NCI-H82 treated with DMSO at 0.1 percent for 48 hours (cell line): ENCODE data around the gene STXBP3.

ENCODE experiments used
- DNase-seq: peaks from one replicate; lab custom pipeline; 2025; ENCODE audit not compliant: unreplicated experiment; lab: John Stamatoyannopoulos, UW

The STXBP3 gene

DNA sequence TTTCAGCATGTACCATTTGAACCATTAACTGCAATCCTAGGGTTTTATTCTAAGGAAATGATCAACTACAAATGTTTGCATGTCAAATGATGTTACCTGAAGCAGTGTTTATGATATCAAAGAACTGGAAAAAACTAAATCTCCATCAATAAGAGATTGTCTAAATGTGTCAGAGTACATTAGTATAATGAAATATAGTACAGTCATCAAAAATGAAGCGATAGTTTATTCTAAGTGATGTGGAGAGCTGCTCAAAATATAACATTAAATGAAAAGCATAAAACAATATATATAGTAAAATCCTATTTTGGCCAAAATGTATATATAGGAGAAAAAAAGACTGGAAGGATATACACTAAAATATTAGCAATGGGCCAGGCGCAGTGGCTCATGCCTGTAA, 86.5 kb downstream of the STXBP3 start:
- DNase-seq = no peak

DNA sequence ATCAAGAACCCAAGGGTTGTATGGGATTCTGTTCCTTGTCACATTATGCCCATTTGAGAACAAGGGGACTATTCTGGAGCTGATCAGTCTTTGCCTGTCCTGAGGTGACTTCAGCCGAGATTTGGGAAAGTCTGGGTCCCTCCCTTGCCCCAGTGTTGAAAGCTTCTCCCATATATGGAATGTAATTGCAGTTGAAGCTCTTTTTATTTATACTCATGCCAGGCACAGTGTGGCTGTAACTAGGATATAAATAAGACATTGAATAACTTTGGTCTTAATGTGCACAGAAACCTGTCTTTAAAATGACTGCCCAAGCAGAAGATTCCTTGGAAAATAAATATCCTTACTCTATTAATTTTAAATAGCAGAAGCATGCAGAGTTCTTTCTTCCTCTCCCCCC, 95.2 kb downstream of the STXBP3 start:
- no peak for DNase-seq

DNA sequence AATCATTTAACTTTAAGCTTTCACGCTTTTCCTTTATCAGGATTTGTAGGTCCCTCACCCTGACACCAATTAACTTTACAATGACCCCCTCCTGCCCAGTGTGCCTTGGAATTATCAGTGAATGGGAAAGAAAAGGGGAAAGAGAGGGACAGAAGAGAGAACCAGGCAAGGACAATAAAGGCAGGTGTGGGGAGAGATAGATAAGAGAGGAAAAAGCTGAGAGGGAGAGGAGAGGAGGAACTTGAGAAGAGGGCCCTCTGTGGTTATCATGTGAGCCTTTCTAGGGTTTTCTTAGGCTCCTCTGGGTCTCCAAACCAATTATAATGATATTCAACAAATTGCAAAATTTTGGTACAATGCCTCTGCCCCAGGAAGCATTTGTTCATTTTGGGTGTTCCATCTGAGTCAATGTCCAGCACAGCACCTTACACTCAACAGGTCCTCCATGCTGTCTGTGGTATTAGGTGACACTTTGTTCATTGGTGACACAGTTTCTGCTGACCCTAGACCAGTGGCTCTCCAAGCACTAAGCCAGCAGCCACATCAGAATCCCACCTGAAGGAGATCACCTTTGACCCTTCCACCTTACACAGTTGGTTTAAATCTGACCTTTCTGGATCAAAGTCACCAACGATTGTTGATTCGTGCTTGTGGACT, 96.2 kb downstream of the STXBP3 start:
- no peak for DNase-seq

DNA sequence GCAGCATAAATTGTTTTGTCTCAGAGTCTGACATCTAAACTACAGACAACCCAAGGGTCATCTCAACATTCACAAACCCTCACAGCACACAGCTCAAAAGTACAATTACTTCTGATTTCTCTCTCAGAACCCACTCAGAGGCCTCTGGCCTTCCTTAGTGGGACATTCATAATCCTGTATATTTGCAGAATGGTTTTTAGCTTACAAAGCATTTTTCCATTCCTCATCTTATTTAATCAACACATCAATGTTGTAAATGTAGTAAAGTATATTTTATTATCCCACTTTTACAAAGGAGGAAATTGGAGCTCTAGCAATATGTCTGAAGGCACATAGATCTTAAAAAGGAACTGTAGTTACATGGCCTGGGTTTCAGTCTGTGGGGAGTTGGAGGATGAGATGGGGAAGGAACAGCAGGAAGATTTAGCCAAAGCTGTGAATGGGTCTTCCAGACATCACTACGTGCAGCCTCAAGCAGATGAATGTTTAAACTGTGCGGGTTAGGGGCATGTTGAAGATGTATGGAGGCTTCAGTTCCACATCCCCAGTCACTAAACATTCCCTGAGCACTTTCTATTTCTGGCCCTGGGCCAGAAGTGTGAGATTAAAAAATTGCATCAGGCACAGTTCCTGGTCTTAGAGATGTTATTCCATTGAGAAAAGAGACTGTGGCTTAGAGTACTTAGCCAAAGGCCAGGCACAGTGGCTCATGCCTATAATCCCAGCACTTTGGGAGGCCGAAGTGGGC, 97.1 kb downstream of the STXBP3 start:
- DNase-seq = peak; percentile 68

DNA sequence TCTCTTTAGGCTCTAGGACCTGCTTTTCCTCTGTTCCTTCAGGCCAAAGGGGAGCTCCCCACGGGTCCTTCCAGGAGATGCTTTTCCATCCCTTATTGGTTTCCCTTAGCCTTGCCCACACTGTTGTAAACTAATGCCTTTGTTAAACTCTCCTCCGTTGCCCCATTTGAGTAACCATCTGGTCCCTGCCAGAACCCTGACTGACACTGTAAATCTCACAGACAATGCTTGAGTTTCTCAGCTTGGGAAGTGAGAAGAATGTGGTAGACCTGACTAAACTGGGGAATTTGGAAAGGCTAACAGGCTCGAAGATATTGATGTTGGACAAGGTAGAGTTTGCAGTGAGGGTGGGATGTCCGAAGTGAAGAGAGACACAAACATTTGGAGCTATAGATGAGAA, 99.0 kb downstream of the STXBP3 start:
- peak; percentile 19 for DNase-seq

DNA sequence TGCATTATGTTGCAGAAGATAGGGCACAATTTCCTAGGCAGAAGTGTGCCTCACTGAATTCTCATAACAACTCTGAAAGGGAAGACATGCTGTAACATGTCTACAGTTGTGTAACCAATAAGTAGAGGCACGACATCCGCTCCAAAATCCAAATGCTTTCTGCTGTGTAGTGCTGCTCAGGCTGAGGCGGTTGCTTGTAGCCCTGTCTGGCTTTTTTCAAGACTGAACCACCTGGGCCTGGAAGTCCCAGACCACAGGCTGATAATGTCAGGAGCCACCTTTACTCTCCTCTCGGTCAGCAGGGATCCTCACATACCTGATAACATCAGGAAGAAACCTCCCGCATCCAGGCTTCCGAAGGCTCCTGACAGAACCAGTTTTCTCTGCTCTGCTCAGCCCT, 99.5 kb downstream of the STXBP3 start:
- no peak for DNase-seq

DNA sequence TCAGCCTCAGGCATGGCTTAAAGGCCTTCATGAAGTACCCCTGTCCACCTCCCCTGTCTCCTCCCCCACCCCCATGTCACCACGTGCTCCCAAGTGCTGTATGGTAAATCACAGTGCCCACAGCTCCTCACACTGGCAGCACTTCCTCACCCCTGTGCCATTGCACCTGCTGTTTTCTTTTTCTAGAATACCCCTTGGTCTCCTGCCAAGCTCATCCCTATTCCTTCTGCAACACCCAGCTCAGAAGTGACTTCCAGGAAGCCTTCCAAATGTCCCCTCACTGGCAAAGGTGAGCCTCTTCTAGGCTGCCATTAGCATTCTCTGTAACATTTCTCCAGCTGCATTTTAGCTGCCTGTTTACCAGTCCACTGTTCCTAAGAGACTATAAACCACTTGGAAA, 101.0 kb downstream of the STXBP3 start:
- no peak for DNase-seq

DNA sequence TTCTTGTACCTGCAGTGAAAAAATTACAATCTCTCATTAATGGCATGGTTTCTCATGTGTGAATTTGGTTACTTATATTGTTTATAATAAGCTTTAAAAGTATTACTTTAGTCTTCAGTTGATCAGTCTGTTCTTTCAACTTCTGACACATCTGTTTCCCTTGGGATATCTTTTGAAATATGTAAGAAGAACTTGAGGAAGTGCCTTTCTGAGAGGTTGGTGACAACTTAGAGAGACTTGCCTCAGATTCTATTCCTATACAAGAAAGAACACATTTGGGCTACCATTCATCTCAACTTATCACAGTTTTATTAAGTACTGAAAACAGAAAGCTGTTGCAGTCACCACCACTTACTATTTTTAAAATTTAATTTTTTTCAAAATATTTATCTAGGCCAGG, 102.3 kb downstream of the STXBP3 start:
- no peak for DNase-seq

DNA sequence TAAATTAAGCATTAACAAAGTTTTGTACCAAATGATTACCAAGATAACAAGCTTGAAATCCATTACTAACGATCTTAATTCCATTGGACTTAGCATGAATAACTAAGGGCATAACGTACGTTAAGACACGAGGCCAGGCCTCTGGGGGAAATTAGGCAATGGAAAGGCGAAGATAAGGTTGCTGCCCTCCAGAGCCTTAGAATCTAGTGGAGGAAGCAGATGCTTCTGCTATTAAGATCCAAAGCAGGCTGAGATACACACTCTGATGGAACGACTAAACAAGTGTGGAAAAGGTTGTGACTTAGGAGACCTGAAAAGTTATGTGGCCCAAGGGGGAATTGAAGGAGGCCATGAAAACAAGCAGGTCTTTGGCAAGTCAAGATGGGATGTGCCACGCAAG, 104.5 kb downstream of the STXBP3 start:
- no peak for DNase-seq

DNA sequence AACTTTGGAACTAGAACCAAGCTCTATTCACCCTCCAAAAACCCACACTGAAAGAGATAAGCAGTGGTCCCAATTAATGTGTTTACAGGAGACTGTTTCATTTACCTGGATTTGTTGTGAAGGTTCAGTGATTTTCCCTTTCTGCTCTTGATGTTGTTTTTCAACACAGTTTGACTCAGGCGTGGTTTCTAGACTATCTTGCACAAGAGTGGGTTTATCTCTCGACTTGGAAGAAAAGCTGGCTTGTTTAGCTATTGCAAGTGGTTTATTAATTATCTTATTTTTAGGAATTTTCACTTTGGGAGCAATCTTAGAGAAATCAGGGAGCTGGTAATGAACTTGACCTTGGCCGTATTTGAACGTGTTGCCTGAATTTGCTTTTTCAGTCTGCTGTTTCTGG, 105.1 kb downstream of the STXBP3 start:
- no peak for DNase-seq

DNA sequence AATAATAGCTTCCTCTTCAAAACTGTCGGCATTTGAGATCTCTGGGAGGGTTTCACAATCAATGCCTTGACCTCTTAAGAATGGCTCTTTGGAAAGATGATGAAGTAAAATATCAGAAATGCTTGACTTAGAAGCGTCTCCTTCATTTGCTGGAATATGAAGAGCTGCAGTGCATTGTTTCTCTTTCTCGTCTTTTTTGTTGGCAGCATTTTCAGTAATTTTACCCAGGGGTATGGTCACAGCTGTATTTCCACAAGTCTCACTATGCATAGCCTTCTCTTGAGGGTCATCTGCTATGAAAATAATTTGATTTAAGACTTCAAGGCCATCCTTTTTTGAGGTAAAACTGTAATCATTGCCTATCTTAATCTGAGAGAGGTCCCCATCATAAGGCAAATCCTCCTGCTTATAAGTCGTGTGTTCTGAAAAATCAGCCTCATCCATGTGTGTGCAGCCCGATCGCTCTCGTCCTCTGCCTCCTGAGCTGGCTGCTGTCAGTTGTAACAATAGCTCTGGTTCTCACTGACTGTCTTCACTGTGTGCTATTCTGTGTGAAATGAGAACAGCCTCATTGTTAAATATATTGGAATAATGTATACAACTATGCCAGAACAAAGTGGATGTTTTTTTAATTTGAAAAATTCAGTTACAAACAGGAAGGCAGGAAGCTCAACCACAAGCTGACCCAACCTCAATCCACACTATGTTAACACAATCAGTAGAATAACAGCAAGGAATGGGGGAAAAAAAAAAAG, 105.9 kb downstream of the STXBP3 start:
- no peak for DNase-seq

DNA sequence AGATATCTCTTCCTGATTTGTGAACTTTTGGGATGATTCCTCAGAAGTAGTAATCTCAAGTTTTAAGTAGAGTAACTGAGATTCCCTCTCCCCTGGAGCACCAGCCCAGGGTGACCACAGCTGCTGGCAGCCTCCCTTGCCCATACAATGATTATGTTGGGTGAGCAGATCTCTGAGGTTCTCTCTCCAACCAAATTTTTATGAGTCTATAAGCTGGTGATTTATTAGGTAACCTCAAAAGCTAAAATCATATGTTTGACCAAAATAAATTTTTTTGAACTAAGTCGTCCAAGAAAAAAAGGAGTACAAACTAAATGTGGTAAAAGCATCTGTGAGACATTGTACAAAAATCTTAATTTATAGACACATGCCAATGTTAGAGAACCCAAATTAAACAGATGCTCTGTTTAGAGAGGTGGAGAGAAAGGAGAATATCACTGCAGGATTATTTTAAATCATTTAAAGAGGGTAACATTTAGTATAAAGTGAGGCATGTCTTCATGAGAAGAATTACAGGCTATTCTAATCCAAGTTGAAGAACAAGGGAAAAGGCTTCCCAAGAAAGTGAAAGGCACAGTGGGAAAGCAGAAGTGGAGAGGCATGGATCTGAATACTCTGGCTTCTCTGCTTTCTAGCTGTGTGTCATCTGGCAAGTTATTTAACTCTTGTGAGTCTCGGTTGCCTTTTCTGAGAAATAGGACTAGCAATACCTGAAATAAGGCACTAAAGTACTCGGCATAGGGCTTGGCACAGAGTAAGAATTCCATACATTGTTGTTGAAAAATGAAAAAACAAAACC, 107.9 kb downstream of the STXBP3 start:
- no peak for DNase-seq

DNA sequence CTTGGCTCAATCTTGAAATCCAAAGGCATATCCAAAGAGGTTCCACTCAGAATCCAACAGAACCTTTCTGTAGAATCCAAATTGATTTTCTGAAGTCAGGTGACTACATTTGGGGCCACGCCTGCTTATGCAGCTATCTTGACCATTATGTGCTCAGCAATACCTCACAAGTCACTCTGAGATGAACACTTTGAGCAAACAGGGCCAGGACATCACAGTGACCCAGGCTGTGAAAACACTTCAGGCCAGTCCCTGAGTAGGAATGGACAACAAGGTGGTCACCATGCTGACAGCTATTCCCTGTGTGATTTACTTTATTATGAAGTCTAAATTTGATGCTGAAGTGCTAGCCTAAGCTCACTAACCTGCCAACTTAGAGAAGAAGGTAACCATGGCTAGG, 110.5 kb downstream of the STXBP3 start, which contains the start of gene AKNAD1:
TSS of gene AKNAD1 (minus strand) at position 101 of the 400 bp plus-strand sequence. CDS start 4,430 bp downstream, outside the sequence.
- no peak for DNase-seq

DNA sequence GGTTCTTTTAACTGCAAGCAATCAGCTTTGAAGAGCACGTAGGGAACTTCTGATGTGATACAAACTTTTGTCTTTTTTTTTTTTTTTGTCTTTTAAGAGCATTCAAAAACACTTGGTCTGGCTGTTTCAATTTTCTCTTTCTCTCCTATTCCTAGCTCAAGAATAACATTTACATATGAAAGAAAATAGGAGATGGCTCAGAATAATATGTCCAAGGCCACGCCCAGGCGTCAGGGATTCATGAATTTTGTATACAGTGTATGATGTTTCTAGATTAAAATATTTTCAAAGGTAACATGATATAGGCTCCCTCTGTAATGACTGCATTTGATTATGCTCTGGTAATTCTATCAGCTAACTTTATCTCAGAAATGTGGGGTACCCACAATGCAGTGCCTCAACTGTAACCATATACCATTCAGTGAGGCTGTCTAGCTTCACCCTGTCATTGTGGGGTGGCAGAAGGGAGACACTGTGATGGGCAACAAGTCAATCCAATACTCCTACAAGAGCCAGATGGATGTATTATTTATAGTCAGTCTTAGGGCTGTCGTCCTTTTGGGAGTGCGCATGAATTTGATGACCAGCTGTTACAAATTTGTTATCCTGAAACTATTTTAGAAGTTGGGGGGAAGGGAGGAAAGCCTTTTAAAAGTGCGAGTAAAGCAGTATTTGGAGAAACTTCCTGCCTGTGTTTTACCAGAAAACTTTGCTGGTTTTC, 111.9 kb downstream of the STXBP3 start:
- DNase-seq = peak; percentile 94
